ENCODE data around the gene PLOD3. TPM values are rescaled to one million over a fixed set of nuclear protein-coding genes. Genes with fewer than 3 reads are reported as not detected.

The PLOD3 gene
- total RNA-seq, 1 donor from 2014 or later: 84.0 TPM

DNA sequence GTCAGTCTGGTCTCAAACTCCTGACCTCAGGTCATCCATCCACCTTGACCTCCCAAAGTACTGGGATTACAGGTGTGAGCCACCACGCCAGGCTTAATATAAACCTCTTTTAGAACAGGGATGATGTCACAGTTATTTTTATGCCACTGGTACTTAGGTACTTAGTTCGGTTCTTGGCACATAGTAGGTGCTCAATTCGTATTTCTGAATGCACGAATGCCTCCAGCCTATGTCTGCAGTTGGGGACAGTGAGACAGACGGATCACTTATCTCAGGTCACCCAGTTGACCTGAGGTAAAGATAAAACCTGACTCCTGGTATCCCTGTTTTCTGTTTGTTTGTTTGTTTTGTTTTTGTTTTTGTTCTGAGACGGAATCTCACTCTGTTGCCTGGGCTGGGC lies 31.2 kb downstream of the PLOD3 start:
- intact Hi-C loops (cut with micrococcal nuclease): no loop called here

GRCh38 chr7:101185258-101185839 lies 32.0 kb downstream of the PLOD3 start:
- intact Hi-C loops (cut with micrococcal nuclease): no loop called here

GRCh38 chr7:101180130-101180755 lies 37.1 kb downstream of the PLOD3 start, which contains the start of gene NAT16:
Gene NAT16, minus strand, starts transcription at chr7:101180293. Its CDS starts 5,486 bp downstream, at chr7:101174807.
- intact Hi-C loops (cut with micrococcal nuclease): no loop called here

DNA sequence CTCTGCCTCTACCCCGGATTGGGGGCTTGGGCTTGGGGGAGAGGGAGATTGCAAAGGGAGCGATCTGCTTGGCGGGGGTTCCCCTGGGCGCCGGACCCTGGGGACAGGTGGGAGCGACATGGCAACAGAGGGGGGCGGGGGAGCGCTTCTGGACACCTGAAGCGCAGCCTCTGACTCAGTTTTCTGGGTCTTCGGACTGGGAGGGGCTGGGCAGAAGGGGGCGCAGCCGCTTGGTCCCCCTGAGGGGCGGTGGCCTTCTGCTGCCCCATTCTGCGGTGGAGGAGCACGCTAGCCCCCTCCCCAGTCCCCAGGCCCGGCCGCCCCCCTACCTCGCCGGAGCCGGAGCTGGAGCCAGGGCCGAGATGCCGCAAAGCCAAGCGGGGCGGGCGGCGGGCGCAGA lies 37.7 kb downstream of the PLOD3 start:
- intact Hi-C loops (cut with micrococcal nuclease): no loop called here

GRCh38 chr7:101179117-101179516 lies 38.3 kb downstream of the PLOD3 start:
- intact Hi-C loops (cut with micrococcal nuclease): no loop called here

DNA sequence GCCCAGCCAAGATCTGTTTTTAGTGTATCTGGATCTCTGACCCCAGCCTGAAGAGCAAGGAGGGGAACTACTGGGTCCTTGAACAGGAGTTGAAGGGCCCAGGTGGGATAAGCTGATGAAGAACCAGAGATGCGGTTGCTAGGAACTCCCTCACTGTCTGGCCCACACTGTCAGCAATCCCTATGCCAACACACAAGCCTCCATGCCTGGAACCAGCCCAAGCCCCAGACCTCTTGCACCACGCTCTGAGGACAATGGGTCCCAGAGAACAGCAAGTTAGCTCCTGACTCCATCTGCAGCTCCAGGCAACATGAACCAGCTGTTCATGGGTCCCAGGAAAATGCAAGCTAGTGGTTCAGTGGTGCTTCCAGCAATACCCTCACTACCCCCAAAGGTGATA lies 39.7 kb downstream of the PLOD3 start:
- intact Hi-C loops (cut with micrococcal nuclease): no loop called here

DNA sequence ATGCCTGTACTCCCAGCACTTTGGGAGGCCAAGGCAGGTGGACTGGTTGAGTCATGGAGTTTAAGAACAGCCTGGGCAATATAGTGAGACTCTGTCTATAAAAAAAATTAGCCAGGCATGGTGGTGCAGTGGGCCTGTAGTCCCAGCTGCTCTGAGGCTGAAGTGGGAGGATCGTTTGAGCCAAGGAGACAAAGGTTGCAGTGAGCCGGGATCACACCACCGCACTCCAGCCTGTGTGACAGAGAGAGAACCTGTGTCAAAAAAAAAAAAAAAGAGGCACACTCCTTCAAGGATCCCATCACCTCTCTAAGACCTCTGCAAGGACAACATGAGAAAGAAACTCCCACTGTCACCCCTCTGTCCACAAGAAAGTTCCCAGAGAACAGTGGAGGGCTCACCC lies 41.7 kb downstream of the PLOD3 start:
- intact Hi-C loops (cut with micrococcal nuclease): no loop called here

DNA sequence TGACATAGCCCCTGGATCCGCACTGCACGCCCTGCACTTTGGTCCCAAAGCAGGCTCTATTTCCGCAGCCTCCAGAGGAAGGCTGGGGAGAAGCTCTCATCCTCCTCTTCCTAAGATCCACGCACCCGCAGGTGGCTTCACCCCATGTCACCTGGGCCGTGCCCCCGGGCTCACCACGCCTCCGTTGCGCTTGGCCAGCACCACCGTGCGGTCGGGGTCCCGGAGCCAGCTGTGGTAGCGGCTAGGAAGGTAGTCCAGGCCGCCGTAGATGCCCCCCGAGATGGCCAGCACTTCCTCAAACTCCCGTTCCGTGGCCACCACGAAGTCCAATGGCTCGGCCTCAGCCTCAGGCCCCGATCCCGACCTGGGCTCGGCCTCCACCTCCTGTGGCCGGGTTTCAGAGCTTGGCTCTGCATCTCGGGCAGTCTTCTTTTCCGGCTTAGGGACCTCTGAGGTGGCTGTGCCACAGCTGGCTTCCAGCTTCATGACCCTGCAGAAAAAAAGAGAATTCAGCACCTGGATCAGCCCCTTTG lies 43.0 kb downstream of the PLOD3 start:
- intact Hi-C loops (cut with micrococcal nuclease): loop anchor here (1.0 to 5.0 kb wide), 3 partner anchors 20 to 207 kb away; partner anchors contain the start of genes AP1S1 and MUC12

GRCh38 chr7:101173752-101174244 lies 43.6 kb downstream of the PLOD3 start:
- intact Hi-C loops (cut with micrococcal nuclease): loop anchor here (1.0 to 5.0 kb wide), 3 partner anchors 19 to 206 kb away; partner anchors contain the start of genes AP1S1 and MUC12

- intact Hi-C loops (cut with micrococcal nuclease): loop anchor here (5.0 kb wide), 2 partner anchors 129 to 206 kb away; partner anchors contain the start of gene MUC12
Observed at GRCh38 chr7:101172854-101173751, 44.3 kb downstream of the PLOD3 start.

DNA sequence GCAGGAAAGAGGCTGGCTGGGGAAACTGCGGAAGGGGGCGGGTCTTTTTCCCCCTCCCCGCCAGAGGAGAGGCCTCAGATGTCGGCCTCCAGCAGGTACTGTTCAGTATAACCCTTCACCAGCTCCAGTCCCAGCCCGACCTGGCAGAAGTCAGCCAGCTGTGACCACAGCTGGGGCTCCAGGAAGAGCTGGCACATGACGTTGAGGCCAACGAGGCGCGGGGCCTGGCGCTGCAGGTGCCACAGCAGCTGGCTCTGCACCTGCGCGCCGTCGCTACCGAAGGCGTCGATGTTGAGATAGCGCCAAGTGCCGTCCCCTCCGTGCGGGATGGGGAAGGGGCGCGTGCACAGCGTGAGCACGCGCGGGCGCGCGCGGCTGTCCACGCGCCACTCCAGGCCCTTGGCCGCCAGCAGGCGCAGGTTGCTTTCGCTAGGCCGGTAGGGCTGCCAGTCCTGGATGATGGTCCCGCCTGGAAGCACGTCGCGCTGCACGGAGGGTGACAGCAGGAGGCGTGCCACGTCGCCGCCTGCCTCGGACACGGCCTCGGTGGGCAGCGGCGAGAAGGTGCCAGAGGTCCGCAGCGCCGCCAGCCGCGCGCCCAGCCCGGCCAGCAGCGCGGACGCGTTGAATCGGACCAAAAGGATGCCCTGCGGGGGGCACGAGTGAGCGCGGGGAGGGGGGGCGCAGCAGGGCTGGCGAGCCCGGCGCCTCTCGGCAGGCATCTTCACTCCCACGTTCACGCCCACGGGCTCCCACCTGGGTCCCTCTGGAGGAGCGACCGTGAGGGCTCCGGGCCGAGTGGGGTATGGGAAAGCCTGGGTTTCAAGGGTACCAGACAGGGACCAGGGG lies 45.2 kb downstream of the PLOD3 start:
- intact Hi-C loops (cut with micrococcal nuclease): loop anchor here (5.0 kb wide), 2 partner anchors 130 to 205 kb away; partner anchors contain the start of gene MUC12

GRCh38 chr7:101171442-101171837 lies 45.9 kb downstream of the PLOD3 start:
- intact Hi-C loops (cut with micrococcal nuclease): loop anchor here (5.0 kb wide), 2 partner anchors 131 to 204 kb away; partner anchors contain the start of gene MUC12

GRCh38 chr7:101170617-101171441 lies 46.6 kb downstream of the PLOD3 start:
- intact Hi-C loops (cut with micrococcal nuclease): loop anchor here (5.0 kb wide), 2 partner anchors 131 to 204 kb away; partner anchors contain the start of gene MUC12

DNA sequence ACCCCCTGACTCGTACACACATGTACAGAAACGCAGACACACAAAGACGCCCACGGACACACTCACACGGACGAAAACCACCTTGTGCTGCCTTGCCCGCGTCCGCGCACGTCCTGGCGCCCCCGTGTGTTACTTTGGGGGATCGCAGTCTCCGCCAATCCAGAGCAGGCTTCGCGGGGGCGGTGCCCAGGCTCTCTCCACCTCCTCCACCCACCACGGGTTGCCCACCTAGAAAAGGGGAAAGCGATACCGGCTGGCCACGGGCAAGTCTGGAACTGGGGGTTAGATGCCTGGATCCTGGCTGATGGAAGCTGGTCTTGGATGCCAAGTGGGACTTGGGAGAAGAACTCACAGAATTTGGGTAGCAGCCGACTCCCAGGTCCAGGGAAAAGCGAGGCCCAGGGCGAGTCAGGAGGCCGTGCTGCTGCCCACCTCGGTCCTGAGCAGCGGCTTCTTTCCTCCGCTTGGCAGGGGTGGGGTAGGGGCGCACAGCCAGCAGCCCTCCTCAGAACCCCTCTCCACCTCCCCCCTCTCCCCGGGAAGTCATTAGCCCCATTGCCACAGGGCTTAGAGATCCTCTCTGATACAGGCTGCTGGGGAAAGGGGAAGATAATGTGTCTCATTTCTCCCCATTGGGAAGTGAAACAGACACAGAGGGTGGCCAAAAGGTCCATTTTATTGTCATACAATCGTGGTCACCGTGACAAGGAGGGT lies 47.4 kb downstream of the PLOD3 start:
- intact Hi-C loops (cut with micrococcal nuclease): loop anchor here (1.0 to 5.0 kb wide), 6 partner anchors 23 to 283 kb away; partner anchors contain the start of genes MUC12, TRIM56 and UFSP1

GRCh38 chr7:101169110-101169837 lies 48.1 kb downstream of the PLOD3 start:
- intact Hi-C loops (cut with micrococcal nuclease): loop anchor here (1.0 to 5.0 kb wide), 4 partner anchors 24 to 282 kb away; partner anchors contain the start of genes TRIM56 and UFSP1

GRCh38 chr7:101168412-101169049 lies 48.9 kb downstream of the PLOD3 start:
- intact Hi-C loops (cut with micrococcal nuclease): loop anchor here (1.0 to 5.0 kb wide), 4 partner anchors 24 to 281 kb away; partner anchors contain the start of genes TRIM56 and UFSP1
